Left kidney (tissue), 2 donors: Measurements from ENCODE around the gene ZNF497. TPM values are rescaled to one million over a fixed set of nuclear protein-coding genes. Genes with fewer than 3 reads are reported as not detected.
"Not testable (repeated sequence)": the region's sequence is repeated elsewhere in the genome, so short reads cannot be mapped to it uniquely, and the experiment has no call there.

Experiments
- DNase-seq: peaks from one replicate; pipeline ENCODE4 v3.0.0-alpha.2; 2013
- polyA plus RNA-seq: library from polyadenylated mRNA; unstranded; fragments of 120-200 nt; gene quantifications from one replicate; pipeline ENCODE4 v1.2.1, GENCODE V29; 2013; ENCODE audit not compliant: insufficient read length

The ZNF497 gene
- polyA plus RNA-seq, 1 donor = 4.2 TPM

- no peak for DNase-seq
These were observed 32.8 kb upstream of the ZNF497 start, which contains the start of gene RNF225 for GRCh38 chr19:58395220-58395978. RNF225 (plus strand) TSS chr19:58395656; CDS start chr19:58396090, 434 bp downstream.

- no peak for DNase-seq
These were observed 32.3 kb upstream of the ZNF497 start for GRCh38 chr19:58394821-58395219.

- no peak for DNase-seq
These were observed 31.1 kb upstream of the ZNF497 start for GRCh38 chr19:58393725-58394033.

DNA sequence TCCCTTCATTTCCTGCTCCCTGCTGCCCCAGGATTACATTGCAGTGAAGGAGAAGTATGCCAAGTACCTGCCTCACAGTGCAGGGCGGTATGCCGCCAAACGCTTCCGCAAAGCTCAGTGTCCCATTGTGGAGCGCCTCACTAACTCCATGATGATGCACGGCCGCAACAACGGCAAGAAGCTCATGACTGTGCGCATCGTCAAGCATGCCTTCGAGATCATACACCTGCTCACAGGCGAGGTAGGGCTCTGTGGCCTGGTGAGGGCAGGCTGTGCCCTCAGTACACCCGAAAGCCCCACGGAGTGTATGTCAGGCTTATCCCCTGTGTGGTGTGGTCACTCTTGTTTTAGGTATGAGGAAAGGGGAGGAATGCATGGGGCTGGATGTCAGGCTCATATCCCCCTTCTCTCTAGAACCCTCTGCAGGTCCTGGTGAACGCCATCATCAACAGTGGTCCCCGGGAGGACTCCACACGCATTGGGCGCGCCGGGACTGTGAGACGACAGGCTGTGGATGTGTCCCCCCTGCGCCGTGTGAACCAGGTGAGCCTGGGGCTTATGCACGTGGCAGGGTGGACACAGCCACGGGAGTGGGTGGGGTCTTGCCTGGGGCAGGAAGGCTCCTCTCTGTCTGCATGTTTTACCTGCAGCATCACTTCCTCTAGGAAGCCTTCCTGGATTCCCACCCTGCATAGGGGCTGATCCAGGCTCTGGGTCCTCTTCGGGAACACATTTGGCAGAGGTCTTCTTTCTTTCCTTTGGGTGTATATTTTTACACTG, 30.6 kb upstream of the ZNF497 start:
- no peak for DNase-seq

- no peak for DNase-seq
These were observed 25.6 kb upstream of the ZNF497 start for GRCh38 chr19:58388175-58388526.

- DNase-seq = no peak
These were observed 25.0 kb upstream of the ZNF497 start for GRCh38 chr19:58387338-58388174.

GRCh38 chr19:58386576-58387337, 24.2 kb upstream of the ZNF497 start, which contains the start of gene RPS5:
RPS5 (plus strand) TSS chr19:58387269; CDS start chr19:58388138, 869 bp downstream.
- DNase-seq = peak; percentile 98

- DNase-seq = no peak
These were observed 23.5 kb upstream of the ZNF497 start for GRCh38 chr19:58385891-58386575.

GRCh38 chr19:58385313-58385890, 22.9 kb upstream of the ZNF497 start:
- no peak for DNase-seq

- DNase-seq = no peak
These were observed 20.5 kb upstream of the ZNF497 start for GRCh38 chr19:58382997-58383603.

- DNase-seq = no peak
These were observed 19.1 kb upstream of the ZNF497 start for GRCh38 chr19:58381460-58382212.

GRCh38 chr19:58380662-58381459, 18.3 kb upstream of the ZNF497 start, which contains the start of gene ZNF837:
ZNF837 (minus strand) TSS chr19:58381030; CDS start chr19:58369332, 11,698 bp downstream.
- DNase-seq = peak; percentile 100

DNA sequence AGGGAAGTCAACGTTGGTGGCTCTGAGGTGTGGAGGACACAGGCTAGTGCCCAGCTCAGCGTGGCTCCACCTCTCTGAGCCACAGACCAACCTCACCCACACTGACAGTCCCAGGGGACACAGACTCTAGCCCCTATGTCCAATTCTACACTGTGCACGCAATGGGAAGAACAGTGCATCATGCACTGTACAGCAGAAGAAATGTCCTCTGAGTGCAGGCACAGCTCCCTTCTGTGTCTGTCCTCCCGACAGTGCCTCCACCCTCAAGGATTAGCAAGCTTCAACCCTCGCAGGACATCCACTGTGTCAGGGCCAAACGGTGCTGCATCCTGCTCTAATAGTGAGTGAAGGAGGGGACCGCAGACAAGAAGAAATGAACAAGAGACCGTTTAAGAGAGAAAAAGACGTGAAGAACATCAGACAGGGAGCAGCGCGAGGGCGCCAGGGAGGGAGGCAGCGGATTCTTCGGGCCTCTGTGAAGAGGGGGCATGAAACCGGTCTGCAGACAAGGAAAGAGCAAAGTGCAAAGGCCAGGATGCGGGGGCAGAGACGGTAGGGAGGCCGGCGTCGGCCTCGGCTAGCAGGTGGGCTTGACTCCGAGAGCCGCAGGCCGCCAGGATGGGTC, 17.6 kb upstream of the ZNF497 start:
- DNase-seq = no peak

DNA sequence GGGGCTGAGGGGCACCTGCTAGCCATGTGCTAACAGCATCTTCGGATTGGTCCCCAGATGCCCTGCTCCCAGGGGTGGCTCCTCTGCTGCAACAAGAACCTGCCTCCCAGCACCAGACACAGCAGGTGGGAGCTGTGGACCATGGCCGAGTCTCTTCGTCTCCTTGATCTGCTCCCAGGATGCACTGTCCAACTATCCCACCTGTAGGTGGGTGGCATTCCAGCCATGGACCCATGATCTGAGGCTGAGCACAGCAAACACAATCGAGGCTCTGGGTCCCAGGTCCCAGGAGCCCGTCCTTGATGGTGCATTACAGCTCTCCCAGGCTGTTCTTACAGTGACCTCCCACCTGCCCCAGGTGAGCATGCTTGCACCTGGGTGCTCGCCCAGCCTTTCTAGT, 16.7 kb upstream of the ZNF497 start:
- DNase-seq = no peak

- DNase-seq = not testable (repeated sequence)
These were observed 14.2 kb upstream of the ZNF497 start for GRCh38 chr19:58376724-58377123.

- DNase-seq = no peak
These were observed 11.6 kb upstream of the ZNF497 start for GRCh38 chr19:58374200-58374599.

DNA sequence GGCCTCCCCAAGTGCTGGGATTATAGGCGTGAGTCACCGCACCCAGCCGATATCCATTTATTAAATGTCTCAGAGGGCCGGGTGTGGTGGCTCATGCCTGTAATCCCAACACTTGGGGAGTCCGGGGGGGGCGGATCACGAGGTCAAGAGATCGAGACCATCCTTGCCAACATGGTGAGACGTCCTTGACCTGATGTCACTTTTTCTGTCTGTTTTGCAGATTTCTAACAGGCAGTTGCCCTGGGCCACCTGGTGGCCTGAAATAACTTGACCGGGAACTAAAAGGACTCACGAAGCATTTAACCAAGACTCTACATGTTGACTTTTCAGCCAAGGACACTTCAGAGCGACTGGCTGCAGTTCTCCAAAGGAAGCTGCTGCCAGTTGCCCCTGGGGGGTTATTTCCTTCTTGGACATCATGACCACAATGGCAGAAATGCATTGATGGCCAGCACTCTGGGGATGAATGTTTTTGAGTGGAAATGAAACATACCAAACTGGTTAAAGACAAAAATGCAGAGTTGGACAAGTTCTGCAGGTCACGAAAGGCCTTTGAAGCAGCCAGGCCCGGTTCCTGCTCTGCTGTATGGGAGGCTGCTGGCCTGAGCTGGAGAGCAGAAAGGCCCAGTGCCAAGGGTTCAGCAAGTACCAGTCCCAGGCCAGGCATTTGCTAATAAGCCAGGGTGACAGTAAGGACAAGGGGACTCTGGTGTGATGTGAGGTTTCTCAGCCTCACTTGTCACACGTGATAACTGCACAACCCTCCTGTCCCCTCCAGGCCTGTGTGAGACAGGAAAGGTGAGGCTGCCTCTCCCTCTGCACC, 10.0 kb upstream of the ZNF497 start:
- DNase-seq = no peak
